GM21526 (cell line): ENCODE results near the gene RERE.
"Not testable (repeated sequence)": the region's sequence is repeated elsewhere in the genome, so short reads cannot be mapped to it uniquely, and the experiment has no call there.

ENCODE experiments used
- ATAC-seq: cut with Tn5 transposase; IDR thresholded peaks from one replicate; pipeline ENCODE4 v1.9.1; 2021; ENCODE audit warnings: moderate library complexity; ENCODE audit not compliant: unreplicated experiment, low FRiP score

The RERE gene

DNA sequence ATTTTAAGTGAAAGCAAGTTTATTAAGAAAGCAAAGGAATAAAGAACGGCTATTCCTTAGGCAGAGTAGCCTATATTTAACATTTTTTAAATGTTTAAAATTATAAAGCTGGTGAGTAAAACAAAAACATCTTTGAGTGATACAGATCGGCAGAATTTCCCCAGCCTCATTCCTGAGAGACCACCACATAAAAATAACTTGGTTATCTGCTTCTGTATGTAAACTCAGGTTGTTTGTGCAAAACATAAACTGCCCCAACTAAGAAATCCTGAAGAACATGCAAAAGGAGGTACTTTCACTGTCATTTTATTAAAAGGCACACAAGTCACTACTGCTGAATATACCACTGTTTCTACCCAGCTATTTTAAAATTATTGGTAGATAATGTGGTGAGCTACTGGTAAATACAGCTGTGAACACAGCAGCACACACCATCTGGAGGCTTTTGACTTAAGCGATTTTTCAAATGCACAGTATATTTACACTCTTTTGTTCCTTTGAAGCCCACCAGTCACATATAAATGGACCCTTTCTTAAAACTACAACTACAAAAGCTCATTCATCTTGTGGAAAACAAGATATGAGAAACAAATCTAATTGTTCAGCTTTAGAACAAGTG lies 119.3 kb downstream of the RERE start:
- ATAC-seq, result no peak

DNA sequence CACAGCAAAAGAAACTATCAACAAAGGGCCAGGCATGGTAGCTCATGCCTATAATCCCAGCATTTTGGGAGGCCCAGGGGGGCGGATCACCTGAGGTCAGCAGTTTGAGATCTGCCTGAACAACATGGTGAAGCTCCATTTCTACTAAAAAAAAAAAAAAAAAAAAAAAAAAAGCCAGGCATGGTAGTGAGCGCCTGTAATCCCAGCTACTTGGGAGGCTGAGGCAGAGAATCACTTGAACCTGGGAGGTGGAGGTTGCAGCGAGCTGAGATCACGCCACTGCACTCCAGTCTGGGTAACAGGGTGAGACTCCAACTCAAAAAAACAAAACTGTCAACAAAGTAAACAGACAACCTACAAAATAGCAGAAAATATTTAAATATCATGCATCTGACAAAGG lies 122.0 kb downstream of the RERE start:
- ATAC-seq, result not testable (repeated sequence)

DNA sequence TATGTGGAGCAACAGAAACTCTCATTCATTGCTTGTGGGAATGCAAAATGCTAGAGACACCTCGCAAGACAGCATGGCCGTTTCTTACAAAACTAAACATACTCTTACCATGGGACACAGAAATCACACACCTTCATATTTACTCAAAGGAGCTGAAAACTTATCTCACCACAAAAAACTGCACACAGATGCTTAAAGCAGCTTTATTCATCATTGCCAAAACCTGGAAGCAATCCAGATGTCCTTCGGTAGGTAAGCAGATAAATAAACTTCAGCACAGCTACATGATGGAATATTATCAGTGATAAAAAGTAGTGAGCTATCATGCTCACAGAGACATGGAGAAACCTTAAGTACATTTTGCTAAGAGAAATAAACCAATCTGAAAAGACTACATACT lies 124.3 kb downstream of the RERE start:
- no peak for ATAC-seq

DNA sequence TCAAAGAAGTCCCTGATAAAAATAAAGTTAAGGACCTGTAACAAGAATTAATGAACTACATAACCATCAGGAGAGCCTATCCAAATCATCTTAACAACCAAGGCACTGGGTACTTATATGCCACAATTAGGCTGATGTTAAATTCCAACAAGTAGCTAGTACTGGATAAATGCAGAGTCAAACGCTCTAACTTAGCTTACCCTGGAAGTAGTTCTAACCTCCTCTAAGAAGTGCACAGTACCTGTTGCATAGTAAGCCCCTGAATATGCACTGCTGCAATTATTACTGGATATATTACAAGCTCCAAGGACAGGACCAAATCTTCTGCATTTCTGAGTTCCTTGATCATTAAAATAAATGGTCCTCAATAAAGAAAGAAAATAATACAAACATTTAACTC lies 125.8 kb downstream of the RERE start:
- no peak for ATAC-seq

DNA sequence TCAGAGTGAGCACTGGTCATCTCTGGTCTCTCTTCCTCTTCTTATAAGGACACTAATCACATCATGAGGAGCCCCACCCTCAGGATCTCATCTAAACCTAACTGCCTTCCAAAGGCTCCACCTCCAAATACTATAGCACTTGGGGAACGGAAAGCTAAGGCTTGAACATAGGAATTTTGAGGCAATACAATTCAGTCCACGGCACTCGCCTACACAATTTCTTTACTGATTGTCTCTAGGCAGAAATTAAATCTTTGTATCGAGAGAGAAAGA lies 127.3 kb downstream of the RERE start:
- no peak for ATAC-seq

DNA sequence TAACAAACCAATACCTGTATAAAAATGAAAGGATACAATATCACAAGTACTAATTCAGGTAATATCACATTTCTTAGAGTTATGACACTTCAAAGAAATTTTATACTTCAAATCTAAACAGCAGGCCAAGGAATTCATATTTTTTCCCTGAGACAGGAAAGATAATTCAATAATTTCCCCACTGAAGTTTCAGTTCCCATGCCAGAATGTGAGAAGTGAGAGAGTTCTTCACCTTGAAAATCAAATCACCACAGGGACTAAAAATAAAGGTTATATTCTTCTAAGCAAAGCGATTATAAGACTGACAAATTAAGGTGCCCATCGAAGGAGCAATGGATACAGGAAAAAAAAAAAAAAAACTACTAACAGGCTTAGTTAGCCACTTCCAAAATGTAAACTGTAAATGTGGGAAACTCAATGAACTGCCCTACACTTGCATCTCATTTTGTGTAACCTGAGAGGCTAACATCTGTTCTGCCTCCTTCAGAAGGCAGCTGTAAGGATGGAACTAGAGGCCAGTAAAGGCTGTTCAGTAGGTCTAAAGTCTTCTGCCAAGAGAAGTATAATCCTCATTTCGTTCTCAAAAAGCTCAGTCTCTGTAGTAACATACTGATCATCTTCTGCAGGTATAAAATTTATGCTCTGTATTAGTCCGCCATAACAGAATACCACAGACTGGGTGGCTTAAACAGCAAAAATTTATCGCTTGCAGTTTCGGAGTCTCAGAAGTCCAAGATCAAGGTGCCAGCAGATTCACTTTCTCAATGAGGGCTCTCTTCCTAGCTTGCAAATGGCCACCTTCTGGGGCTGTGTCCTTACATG lies 127.8 kb downstream of the RERE start:
- ATAC-seq, result no peak

DNA sequence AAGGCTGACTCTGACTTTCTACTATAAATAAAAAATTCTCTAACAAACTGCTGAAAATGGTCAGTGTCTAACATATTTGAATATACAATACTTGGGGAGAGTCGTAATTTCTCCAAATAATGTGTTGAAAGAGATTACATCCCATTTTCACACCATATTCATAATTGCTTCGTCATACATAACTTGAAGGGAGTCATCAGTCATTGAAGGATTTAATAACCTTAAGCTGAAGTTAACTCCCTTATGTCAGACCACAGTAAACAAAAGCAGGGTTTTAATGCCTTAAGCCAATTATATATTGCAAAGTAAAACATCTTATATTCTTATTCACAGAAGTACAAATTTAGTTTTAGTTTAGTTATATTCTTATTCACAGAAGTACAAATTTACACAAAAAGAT lies 129.9 kb downstream of the RERE start:
- no peak for ATAC-seq

DNA sequence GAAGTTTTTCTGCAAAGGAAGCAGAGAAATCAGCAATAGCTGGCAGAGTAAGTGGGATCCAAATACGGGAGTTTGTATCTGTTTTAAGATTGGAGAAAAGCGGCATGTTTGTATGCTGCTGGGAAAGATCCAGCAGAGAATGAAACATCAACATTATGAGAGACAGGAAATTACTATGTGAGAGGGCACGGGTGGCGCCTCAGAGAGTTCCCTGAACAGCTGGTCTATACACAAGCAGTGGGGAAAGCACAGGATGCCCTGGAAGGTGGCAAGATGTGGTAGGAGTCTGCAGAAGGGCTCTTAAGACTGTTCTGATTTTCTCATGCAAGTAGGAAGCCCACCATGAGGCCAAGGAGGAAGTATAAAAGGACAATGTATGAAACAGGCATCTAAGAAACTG lies 130.4 kb downstream of the RERE start:
- no peak for ATAC-seq

DNA sequence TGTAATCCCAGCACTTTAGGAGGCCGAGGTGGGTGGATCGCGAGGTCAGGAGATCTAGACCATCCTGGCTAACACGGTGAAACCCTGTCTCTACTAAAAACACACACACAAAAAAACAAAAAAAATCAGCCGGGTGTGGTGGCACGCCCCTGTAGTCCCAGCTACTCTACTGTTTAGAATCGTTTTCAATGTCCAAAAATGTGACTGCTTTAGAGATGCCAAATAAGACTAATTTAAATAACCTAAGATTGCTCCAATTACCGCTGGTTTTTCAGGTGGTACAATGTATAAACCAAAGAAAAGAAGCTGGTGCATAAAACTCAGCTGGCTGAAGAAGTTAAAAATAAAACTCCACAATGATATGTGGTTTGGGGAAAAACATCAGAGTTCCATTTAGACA lies 132.0 kb downstream of the RERE start:
- ATAC-seq, result no peak

DNA sequence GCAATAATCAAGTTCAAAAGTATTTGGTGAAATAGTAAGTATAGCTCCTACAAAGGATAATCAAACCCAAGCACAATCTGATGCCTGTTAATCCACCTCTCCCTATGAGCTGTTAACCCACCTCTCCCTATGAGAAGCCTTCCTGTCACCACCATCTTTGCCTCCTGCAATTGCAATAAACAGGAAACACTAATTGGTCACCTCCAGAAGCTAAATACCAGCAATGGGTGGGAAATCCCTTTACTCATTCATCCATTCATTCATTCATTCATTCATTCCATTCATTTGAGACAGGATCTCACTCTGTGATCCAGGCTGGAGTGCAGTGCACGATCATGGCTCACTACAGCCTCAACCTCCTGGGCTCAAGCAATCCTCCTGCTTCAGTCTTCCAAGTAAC lies 132.8 kb downstream of the RERE start:
- ATAC-seq, result no peak

DNA sequence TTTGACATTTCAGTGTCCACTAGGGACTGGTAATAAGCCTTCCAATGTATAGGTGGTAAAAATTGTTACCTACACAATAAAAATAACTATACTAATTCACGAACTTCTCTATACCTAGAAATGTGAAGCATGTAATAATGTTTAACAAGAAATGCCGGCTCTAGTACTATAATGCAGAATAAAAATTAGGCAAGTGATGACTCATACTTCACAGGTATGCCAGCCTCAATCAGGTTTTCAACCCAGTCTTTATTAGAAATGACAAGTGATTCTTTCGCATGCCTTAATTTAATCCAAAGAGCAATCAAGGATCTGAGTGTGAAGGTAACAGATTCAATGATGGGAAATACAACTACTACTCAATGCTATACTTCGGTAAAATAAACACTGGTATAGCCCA lies 134.9 kb downstream of the RERE start:
- ATAC-seq, result no peak

DNA sequence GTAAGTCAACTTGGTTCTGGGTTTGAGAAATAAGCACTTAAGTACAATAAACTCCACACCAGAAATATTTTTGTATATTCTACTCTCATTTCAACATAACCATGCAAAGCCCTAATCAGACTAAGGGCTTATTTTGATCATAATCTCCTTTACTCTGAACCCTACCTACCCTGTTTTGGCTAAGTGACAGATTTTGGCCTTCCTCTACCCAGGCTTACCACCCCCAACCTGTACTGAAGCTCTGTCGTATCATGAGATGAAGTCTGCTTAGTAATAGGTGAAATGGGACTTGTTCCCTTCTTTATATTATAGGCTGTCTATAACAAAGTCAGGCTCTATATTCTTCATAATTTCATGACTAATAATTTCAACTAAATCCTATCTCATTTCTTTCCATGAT lies 135.5 kb downstream of the RERE start:
- ATAC-seq, result no peak

DNA sequence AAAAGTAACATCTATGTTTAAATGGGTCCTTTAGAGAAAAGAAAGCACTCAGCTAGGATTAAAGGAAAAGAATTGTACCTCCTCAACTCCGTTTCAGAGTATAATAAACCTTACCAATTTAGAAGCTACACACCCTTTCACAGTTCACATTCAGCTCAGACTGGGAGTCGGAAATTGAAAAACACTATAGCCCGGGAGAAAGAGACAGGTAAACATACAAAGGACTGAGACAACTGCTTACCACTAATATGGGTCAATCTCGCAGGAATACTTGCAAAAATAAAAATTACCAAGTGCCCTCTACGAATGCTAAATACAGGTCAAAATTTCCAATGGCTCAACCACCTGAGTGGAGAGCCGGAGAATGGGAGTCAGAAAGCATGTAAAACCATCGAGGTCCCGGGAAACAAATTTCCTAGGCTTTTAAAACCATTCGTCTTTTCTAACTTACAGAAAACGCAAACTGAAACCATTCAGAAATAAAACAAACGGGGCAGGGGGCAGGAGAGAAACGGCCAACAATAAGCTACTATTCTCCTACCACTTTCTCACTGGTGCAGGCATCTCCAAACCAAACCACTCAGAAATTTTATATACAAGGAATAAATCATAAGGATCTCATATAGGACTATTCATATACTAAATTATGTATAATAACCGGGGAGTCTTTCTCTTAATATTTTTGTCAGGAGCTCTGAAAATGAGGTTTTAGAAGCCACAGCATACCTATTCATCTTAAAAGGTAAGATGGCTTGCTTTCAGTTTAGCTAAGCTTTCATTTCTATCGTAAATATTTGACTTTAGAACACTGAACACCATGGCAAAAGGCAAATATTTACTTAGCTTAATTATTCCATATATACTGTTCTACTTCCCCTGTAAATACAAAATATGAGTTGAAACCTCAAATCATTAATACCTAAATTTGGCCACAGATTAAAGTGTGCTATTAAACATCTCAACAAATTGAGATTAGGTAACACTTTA lies 136.5 kb downstream of the RERE start:
- ATAC-seq, result no peak

DNA sequence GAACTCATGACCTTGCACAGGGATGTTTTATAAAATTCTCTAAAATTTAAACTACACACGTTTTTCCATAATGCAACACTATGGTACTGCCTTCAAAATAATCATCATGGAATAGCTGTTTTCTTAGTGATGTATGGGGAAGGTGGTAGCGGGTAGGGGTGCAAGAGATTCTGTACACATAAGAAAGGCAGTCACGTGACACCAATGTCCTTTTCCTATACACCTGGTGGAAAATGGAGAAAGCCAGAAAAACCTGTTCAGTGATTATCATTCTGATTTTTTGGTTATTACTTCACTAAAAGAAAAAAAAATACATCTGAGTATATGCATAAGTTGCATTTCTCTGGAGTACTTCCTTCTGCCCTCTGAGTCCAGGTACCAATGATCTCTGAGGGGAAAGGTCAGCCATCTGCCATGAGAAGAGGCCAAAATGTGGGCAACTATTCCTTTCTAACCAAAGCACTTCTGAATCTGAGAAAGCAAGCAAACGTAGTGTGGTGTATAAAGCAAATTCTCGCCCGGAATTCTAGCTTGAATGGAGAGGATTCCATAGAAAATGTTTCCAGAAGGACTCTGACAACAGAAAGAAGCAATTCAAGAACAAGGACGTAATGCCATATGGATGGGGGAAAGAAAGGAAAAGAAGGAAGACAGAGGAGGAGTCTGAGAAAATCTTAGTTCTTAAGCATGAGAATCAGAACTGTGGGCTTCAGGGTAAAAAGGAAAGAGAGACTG lies 137.3 kb downstream of the RERE start:
- no peak for ATAC-seq

DNA sequence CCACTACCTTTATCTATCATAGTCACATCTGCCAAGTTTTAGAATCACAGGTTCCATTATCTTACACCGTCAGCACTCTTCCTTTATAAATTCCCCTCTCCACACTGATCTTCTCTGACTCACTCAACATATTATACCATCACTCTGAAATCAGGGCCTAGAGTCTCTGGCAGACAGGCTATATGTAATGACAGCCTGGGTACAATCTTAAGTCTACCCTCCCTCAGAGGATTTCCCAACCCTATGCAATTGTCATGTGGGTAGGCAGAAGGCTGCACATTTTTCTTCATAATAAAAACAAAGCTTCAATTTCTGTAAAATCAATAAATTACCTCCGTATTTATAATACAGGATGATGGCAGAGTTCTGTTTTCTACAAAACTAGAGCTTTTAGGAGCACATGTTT lies 138.0 kb downstream of the RERE start:
- ATAC-seq, result no peak

DNA sequence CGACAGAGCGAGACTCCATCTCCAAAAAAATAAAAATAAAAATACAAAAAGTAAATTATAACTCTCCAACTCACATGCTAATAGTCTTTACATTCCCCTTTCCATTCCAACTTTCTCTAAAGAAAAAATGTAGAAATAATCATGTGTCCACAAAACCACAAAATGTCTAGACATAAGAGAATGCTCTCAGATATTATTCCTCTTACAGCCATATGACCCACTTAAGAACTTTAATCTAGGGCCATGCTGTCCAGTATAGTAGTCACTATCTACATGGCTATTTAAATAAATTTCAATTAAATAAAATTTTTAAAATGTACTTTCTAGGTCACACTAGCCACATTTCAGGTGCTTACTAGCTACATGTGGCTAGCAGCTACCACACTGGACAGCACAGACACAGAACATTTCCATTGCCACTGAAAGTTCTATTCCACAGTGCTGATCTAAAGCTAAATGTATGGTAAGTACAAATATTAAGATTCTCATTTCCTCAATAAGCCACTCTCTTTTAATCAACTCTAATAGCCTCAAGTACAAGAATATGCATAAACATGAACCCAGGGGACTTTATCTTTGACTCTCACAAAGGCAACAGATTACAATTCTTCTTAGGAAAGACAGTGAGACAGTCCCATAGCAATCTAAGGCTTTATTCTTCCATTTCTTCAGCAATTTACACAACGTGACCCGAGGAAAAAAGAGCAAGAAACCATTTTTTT lies 138.6 kb downstream of the RERE start:
- no peak for ATAC-seq

DNA sequence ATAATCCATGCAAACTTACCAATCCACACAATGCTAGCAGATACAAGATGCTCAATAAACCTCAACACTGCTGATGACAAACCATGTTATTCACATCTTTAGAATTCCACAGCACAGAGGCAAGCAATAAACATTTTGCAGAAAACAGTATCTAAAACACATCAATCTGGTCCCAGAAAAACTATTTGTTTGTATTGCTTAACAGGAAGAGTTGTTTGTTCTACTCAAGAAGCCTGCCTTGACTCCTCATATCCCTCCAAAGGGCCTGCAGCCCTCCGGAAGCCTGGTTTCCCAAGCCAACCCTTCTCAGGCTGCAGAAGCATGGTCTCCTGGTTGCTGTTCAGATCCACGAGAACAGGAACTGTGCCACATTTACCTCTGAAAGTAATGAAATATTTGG lies 139.7 kb downstream of the RERE start:
- no peak for ATAC-seq

DNA sequence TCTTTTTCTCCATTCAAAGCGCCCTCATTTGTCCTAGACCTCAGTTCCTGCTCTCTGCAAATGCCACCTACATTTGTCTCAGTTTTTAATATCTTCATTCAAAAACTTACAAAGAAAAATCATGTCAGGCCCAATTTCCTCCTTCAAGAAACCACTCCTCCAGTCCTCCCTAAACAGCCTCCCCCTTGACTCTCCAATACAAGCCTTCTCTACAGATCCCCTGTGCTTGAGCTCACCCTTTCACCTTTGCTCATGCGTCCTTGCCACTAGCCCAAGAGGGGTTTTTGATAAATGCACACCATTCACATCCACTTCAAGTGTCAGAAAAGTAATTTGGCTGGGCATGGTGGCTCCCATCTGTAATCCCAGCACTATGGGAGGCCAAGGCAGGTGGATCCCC lies 140.6 kb downstream of the RERE start:
- no peak for ATAC-seq

DNA sequence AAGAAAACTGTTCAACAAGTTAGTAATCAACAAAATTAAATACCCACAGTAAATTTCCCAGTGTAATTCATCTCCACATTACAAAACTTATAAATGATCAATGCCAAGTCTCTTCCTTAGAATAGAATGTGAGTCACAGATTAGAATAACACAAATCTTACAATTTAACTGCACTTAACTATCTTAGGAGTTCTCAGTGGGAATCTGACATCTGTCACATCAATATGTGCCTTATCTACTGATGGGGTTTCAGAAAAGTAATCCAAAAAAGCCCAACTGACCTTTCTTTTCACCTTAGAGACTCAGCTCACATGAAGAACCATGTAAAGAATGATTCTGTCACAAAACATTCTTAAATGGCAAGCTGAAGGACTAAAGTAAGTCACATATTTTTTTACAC lies 141.4 kb downstream of the RERE start:
- ATAC-seq, result no peak

DNA sequence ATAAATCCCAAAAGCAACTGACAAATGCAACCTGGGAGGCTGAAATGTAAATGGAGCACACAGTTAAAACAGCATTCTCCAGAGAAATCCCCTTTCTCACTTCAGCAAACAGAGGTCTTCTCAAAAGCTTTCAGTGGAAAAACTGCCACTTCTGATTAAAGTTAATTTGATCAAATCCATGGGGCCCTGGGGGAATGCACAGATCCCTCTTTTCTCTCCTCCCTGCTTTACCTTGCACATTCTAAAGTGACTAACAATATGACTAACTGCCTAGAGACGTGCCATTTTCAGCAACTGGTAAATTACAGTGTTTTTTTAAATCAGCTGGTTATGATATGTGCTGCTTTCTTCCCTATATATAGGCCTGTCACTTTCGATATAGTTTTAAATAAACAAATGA lies 142.5 kb downstream of the RERE start:
- no peak for ATAC-seq
